ENCODE data around the gene SECTM1. TPM values are rescaled to one million over a fixed set of nuclear protein-coding genes. Genes with fewer than 3 reads are reported as not detected.
A peak's percentile ranks its signal among the peaks of the same experiment; 100 is the strongest.

The SECTM1 gene
- total and polyA plus RNA-seq, 9 of the 15 experiments (the other 6 are each of a cell fraction or from before 2014, with no cell fraction given): 0.11 to 0.46 (median 0.18) TPM; not detected in 6

- Histone ChIP-seq H3K9me3 (replicated peaks; ENCODE audit: control insufficient read depth, insufficient read depth, low read depth, low read length) (no peaks in the 10 kb centered on the region), H3K27me3 (ENCODE audit: control insufficient read depth in 2 of 2, insufficient read depth in 2 of 2, low read length in 2 of 2) (no peaks in the 10 kb centered on the region), H3K4me2 (ENCODE audit: insufficient read depth, low read length) (no peak overlapping the region), H3K79me2 (ENCODE audit: control insufficient read depth, insufficient read depth, low read length) (peaks cover 4% of the 10 kb centered on the region; the same call in 2 of the 3 replicates), H2AFZ (ENCODE audit: low read depth, low read length) (peak overlapping the region; percentile 48), H3K9me1 (ENCODE audit: control insufficient read depth, insufficient read depth, low read length) (no peaks in the 10 kb centered on the region), H3K4me3 (no peak overlapping the region), H3K4me1 (replicated peaks in 1 of 2; ENCODE audit: control insufficient read depth in 2 of 2, insufficient read depth in 2 of 2, low read length in 2 of 2) (peaks cover 67 to 86% of the 10 kb centered on the region in 2 experiments), H4K20me1 (replicated peaks; ENCODE audit: control insufficient read depth, insufficient read depth, low read length) (no peaks in the 10 kb centered on the region), H3K27ac (ENCODE audit: extremely low read depth, low read depth, low read length) (no peak overlapping the region), H3K36me3 (ENCODE audit: control insufficient read depth, insufficient read depth, low read length) (no peaks in the 10 kb centered on the region), H3K9ac (ENCODE audit: insufficient read depth in 1 of 2, low read depth in 2 of 2, low read length in 2 of 2) (peak overlapping the region in 1 of 2 experiments; percentile 80; a peak in 1 of 4 replicates)
- DNase-seq (ENCODE audit: extremely low read depth in 1 of 4, low spot score in 3 of 4): no peak
- BruUV-seq (replicated peaks): no TSS peak
- intact Hi-C loops (cut with micrococcal nuclease) (no loop called here), in situ Hi-C loops (cut with MboI) (no loop called here)
- TF ChIP-seq ZFX (CRISPR knock-in tag; IDR thresholded peaks at IDR 0.05) (0 out of 2 replicates have a peak, but pooled peaks have one; percentile 8), SMAD3 (CRISPR knock-in tag; conservative IDR thresholded peaks at IDR 0.05) (no peak)
- ATAC-seq: no peak
- WGBS (ENCODE audit: insufficient coverage, low coverage, missing lambda C conversion rate): 53% methylated on average over 7 of the region's 10 CpGs
- POLR2A ChIA-PET: interaction anchor here (0.6 to 1.8 kb wide), 5 partner anchors 8 to 115 kb away, joined by 3 to 6 read pairs (median 4); no protein-coding TSS in a partner anchor
- no peak for FAIRE-seq
- CTCF ChIA-PET (ENCODE audit: low intra/inter-chr PET ratio): no interaction called here
Measured at GRCh38 chr17:82299452-82299851, 34.1 kb downstream of the SECTM1 start.

GRCh38 chr17:82298538-82299421, 34.8 kb downstream of the SECTM1 start:
- DNase-seq (ENCODE audit: extremely low read depth in 1 of 4, low spot score in 3 of 4) (no peak), ATAC-seq (no peak), FAIRE-seq (no peak)
- ChIA-PET CTCF (ENCODE audit: low intra/inter-chr PET ratio) (no interaction called here), POLR2A (interaction anchor here (0.6 to 1.8 kb wide), 6 partner anchors 19 to 116 kb away, joined by 3 to 6 read pairs (median 4); no protein-coding TSS in a partner anchor)
- Histone ChIP-seq H3K27ac (ENCODE audit: extremely low read depth, low read depth, low read length) (peak overlapping the region; percentile 67; the same call in 1 of the 3 replicates), H3K79me2 (ENCODE audit: control insufficient read depth, insufficient read depth, low read length) (peaks cover 11% of the 10 kb centered on the region; the same call in 2 of the 3 replicates), H3K9me1 (ENCODE audit: control insufficient read depth, insufficient read depth, low read length) (no peaks in the 10 kb centered on the region), H3K4me1 (replicated peaks in 1 of 2; ENCODE audit: control insufficient read depth in 2 of 2, insufficient read depth in 2 of 2, low read length in 2 of 2) (peaks cover 67 to 80% of the 10 kb centered on the region in 2 experiments), H3K27me3 (ENCODE audit: control insufficient read depth in 2 of 2, insufficient read depth in 2 of 2, low read length in 2 of 2) (no peaks in the 10 kb centered on the region), H3K4me2 (ENCODE audit: insufficient read depth, low read length) (no peak overlapping the region; the same call in 1 of the 2 replicates), H3K36me3 (ENCODE audit: control insufficient read depth, insufficient read depth, low read length) (no peaks in the 10 kb centered on the region; the same call in 2 of the 3 replicates), H2AFZ (ENCODE audit: low read depth, low read length) (peak overlapping the region; percentile 96), H3K9ac (ENCODE audit: insufficient read depth in 1 of 2, low read depth in 2 of 2, low read length in 2 of 2) (peak overlapping the region in 1 of 2 experiments; percentile 89; a peak in 2 of 4 replicates), H4K20me1 (replicated peaks; ENCODE audit: control insufficient read depth, insufficient read depth, low read length) (no peaks in the 10 kb centered on the region), H3K9me3 (replicated peaks; ENCODE audit: control insufficient read depth, insufficient read depth, low read depth, low read length) (no peaks in the 10 kb centered on the region), H3K4me3 (no peak overlapping the region)
- no TSS peak for BruUV-seq (replicated peaks)
- WGBS (ENCODE audit: insufficient coverage, low coverage, missing lambda C conversion rate): 76% methylated on average over 21 of the region's 27 CpGs
- intact Hi-C loops (cut with micrococcal nuclease): no loop called here
- in situ Hi-C loops (cut with MboI): no loop called here
- no peak for TF ChIP-seq STAT6 (CRISPR knock-in tag; IDR thresholded peaks at IDR 0.05)
- TF ChIP-seq ZNF239 (CRISPR knock-in tag; IDR thresholded peaks at IDR 0.05): no peak
- TF ChIP-seq ZNF134 (CRISPR knock-in tag; conservative IDR thresholded peaks at IDR 0.05): no peak
- TF ChIP-seq E2F8 (IDR thresholded peaks at IDR 0.05; ENCODE audit: low read depth, partially characterized antibody): no peak
- no peak for TF ChIP-seq ETS2 (tag; IDR thresholded peaks at IDR 0.05; ENCODE audit: borderline replicate concordance, poor library complexity, severe bottlenecking)
